Progenitor cell of endocrine pancreas (in vitro differentiated cells): ENCODE measurements around the gene BCO1. TPM values are rescaled to one million over a fixed set of nuclear protein-coding genes. Genes with fewer than 3 reads are reported as not detected.

Experiments
- DNase-seq: peaks from one replicate; pipeline ENCODE4 v3.0.0; 2021; ENCODE audit warnings: low spot score; ENCODE audit not compliant: unreplicated experiment
- H3K27ac Mint-ChIP-seq: 2 replicates; pipeline ENCODE4 v1.8.0; 2021; ENCODE audit warnings: mild to moderate bottlenecking, moderate library complexity, mixed read lengths
- H3K27me3 Mint-ChIP-seq: 2 replicates; pipeline ENCODE4 v1.8.0; 2021; ENCODE audit warnings: mixed read lengths
- H3K36me3 Mint-ChIP-seq: 2 replicates; pipeline ENCODE4 v1.8.0; 2022; ENCODE audit warnings: mixed read lengths; ENCODE audit not compliant: insufficient read depth
- H3K4me1 Mint-ChIP-seq: 2 replicates; pipeline ENCODE4 v1.8.0; 2021; ENCODE audit warnings: low read depth, mixed read lengths
- H3K4me3 Mint-ChIP-seq: 2 replicates; pipeline ENCODE4 v1.8.0; 2021; ENCODE audit warnings: low read depth, mild to moderate bottlenecking, moderate library complexity, mixed read lengths
- H3K9me3 Mint-ChIP-seq: 2 replicates; pipeline ENCODE4 v1.8.0; 2021; ENCODE audit warnings: low read depth, mixed read lengths
- total RNA-seq: library from RNA; stranded (reverse); gene quantifications from 2 replicates; pipeline ENCODE4 v1.2.1, GENCODE V29; 2021
- TF ChIP-seq, protein P1 (sequence below): fragments of 200-600 bp; sonication (generic); IDR thresholded peaks from one replicate; pipeline ENCODE4 v1.5.0; 2021; ENCODE audit warnings: antibody characterized with exemption, mild to moderate bottlenecking; ENCODE audit not compliant: unreplicated experiment

Gene BCO1
- total RNA-seq, 1 donor from 2014 or later = 3.3 TPM

DNA sequence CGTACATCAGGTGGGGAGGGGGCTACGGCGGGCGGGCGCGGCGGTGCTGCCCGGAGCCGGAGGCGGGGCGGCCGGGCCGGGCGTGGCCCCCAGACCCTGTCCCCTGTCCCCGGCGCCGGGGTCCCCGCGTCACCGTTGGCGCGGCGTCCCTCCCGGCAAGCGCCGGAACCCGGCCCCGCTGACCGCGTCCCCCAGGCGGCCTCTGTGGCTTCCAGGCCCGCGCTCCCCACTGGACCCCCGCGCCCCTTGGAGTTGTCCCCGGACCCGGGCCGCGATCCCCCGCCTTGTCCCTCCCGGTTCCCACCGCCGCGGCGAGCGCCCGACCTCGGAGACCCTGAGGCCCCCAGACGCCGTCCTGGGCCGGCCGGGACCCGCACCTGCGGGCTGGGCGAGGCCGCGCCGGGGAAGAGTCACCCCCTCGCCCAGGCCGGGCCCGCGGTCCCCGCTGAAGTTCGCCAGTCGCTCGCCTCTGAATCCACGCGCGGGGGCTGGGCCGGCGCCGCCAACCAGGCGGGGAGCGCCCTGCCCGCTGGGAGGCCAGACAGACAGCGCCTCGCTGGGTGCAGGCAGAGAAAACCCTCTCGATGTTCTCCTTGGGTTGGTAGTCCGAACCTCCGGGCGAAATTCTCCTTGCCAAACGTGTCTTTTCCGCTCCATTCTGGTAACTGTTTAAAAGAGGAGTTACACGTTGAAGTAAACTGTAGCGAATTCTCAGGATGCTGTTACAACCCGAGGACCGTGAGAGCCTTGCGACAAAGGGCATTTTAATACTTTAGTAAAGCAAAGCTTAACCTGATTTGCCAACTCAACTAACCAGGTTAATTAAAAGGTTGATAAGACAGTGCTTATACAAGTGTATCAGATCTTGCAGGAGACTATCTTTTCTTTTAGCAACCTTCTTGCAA lies 77.0 kb downstream of the BCO1 start:
- TF ChIP-seq, protein P1, sequence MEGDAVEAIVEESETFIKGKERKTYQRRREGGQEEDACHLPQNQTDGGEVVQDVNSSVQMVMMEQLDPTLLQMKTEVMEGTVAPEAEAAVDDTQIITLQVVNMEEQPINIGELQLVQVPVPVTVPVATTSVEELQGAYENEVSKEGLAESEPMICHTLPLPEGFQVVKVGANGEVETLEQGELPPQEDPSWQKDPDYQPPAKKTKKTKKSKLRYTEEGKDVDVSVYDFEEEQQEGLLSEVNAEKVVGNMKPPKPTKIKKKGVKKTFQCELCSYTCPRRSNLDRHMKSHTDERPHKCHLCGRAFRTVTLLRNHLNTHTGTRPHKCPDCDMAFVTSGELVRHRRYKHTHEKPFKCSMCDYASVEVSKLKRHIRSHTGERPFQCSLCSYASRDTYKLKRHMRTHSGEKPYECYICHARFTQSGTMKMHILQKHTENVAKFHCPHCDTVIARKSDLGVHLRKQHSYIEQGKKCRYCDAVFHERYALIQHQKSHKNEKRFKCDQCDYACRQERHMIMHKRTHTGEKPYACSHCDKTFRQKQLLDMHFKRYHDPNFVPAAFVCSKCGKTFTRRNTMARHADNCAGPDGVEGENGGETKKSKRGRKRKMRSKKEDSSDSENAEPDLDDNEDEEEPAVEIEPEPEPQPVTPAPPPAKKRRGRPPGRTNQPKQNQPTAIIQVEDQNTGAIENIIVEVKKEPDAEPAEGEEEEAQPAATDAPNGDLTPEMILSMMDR = no peak
- DNase-seq = peak; percentile 36
- Mint-ChIP-seq H3K36me3 (no peaks in the 10 kb centered on the region), H3K27ac (peak overlapping the region; percentile 89), H3K9me3 (no peaks in the 10 kb centered on the region), H3K4me3 (peak overlapping the region; percentile 95), H3K4me1 (peaks cover 20% of the 10 kb centered on the region), H3K27me3 (no peaks in the 10 kb centered on the region)

DNA sequence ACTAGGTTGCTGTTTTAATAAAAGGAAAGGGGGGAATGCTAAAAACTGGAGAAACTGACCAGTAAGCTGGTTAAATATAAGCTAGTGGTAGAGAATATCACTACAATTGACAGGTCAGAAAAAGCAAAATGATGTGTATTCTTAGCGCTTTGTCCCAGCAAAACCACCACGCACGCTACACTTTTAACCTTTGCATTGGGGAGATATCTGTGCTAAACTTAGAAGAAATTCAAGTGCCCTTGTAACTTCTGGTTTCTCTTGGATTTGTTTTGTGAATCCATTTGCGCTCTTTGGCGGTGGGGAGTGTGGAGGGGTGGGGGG lies 77.6 kb downstream of the BCO1 start:
- Mint-ChIP-seq H3K36me3 (no peaks in the 10 kb centered on the region), H3K27ac (peak overlapping the region; percentile 89), H3K4me1 (peaks cover 20% of the 10 kb centered on the region), H3K27me3 (no peaks in the 10 kb centered on the region), H3K4me3 (peak overlapping the region; percentile 86), H3K9me3 (no peaks in the 10 kb centered on the region)
- DNase-seq = no peak
- TF ChIP-seq, protein P1 = no peak

DNA sequence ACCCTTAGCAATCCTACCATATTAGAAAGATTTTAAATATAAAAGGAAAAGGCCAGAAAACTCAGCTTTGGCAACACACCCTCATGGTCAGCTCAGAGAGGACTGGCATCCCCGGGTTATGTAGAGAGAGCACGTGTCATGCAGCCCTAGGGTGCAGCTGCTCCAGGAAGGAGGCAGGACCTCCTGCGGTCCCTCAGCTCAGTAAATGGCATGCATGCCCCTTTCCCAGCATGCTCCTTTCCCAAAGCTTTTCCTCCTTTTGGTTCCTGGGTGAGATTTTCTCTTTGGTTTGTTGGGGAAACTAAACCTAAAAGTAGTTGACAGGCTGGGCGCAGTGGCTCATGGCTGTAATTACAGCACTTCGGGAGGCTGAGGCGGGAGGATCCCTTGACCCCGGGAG lies 80.2 kb downstream of the BCO1 start:
- H3K36me3 Mint-ChIP-seq = no peaks in the 10 kb centered on the region
- no peaks in the 10 kb centered on the region for H3K9me3 Mint-ChIP-seq
- H3K27me3 Mint-ChIP-seq = no peaks in the 10 kb centered on the region
- peaks cover 15% of the 10 kb centered on the region for H3K4me1 Mint-ChIP-seq
- DNase-seq = no peak
- no peak overlapping the region for H3K27ac Mint-ChIP-seq
- TF ChIP-seq, protein P1 = no peak
- H3K4me3 Mint-ChIP-seq = no peak overlapping the region

DNA sequence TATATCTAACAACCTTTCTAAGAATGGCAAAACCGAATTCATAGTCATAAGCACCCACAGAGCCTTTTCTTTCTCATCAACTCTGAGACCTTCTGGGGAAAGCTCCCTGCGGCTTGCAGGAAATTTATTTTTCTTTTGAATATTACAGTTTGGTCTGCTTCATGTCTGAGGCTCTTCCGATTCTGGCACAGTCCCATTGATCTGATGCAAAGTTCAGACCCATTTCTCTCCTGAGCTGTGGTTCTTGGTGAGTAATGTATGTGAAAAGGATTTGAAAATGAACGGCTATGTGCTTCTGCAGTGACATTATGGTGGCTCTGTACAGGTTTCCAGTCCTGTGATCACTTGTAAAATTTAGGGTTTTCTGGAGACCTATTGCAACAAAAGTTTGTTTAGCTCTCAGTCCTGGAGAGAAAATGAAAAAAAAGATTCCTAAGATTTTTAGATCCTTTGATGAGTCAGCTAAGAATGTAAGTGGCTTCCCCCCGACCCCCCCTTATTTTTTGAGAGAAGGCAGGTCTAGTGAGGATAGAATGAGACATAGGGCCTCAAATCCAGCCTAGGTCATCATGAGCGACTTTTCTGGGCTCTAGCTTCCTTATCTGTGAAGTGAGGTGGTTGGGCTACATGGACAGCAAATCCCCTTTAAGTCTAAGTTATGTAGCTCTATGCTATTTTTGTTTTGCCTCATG lies 80.9 kb downstream of the BCO1 start:
- H3K36me3 Mint-ChIP-seq = no peaks in the 10 kb centered on the region
- no peak for DNase-seq
- no peaks in the 10 kb centered on the region for H3K9me3 Mint-ChIP-seq
- no peak overlapping the region for H3K4me3 Mint-ChIP-seq
- H3K4me1 Mint-ChIP-seq = peaks cover 8% of the 10 kb centered on the region
- no peaks in the 10 kb centered on the region for H3K27me3 Mint-ChIP-seq
- TF ChIP-seq, protein P1 = no peak
- H3K27ac Mint-ChIP-seq = no peak overlapping the region

DNA sequence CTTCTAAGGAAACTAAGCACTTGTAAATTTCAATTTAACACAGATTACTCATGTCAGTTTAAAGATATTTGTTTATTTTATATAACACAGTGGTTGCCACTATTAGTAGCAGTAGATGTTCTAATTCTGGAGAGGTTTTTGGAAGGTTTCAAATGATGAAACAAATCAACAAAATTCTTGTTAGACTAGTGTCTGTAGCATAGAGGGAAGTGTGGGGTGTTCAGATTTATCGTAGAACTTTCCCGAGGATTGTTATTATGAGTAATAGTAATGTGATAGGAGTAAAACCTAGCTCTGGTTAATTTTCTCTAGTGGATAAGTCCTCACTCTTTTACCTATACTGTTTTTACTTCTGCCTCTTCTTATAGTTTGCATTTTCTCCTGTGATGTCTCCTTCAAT lies 82.5 kb downstream of the BCO1 start:
- TF ChIP-seq, protein P1 = no peak
- DNase-seq = no peak
- Mint-ChIP-seq H3K27ac (no peak overlapping the region), H3K4me1 (peaks cover 1% of the 10 kb centered on the region), H3K4me3 (no peak overlapping the region), H3K36me3 (no peaks in the 10 kb centered on the region), H3K9me3 (no peaks in the 10 kb centered on the region), H3K27me3 (no peaks in the 10 kb centered on the region)
